Upper lobe of right lung (tissue), 1 donor: Measurements from ENCODE around the gene CPAMD8. TPM values are rescaled to one million over a fixed set of nuclear protein-coding genes. Genes with fewer than 3 reads are reported as not detected.

Source experiments
- ATAC-seq: fragments of 200-7000 bp; cut with Tn5 transposase; one replicate; pipeline ENCODE4 v1.9.1; 2020; ENCODE audit warnings: mild to moderate bottlenecking, moderate library complexity
- DNase-seq: peaks from one replicate; pipeline ENCODE4 v3.0.0-alpha.2; 2020
- H3K27ac ChIP-seq: fragments of 200-600 bp; one replicate; pipeline ENCODE4 v1.8.0; 2022
- H3K27me3 ChIP-seq: fragments of 200-600 bp; one replicate; pipeline ENCODE4 v1.8.0; 2022; ENCODE audit warnings: mild to moderate bottlenecking
- H3K36me3 ChIP-seq: fragments of 200-600 bp; one replicate; pipeline ENCODE4 v1.8.0; 2022
- H3K4me1 ChIP-seq: fragments of 200-600 bp; one replicate; pipeline ENCODE4 v1.8.0; 2022
- H3K4me3 ChIP-seq: fragments of 200-600 bp; one replicate; pipeline ENCODE4 v1.8.0; 2022; ENCODE audit warnings: mild to moderate bottlenecking
- H3K9me3 ChIP-seq: fragments of 200-600 bp; one replicate; pipeline ENCODE4 v1.8.0; 2022
- CTCF ChIP-seq: fragments of 200-600 bp; IDR thresholded peaks from one replicate; pipeline ENCODE4 v1.8.0; 2022; ENCODE audit warnings: antibody characterized with exemption
- intact Hi-C: fragments of 100-400 bp; cut with DNase I; formaldehyde crosslinking; loops from one replicate; pipeline ENCODE4 v1.11.0; 2022
- total RNA-seq: library from RNA; stranded (reverse); fragmentation: NEBNext Ultra II Directional; extraction: Animal tissue kit (Norgen Biotek cat#: 25700); gene quantifications from one replicate; pipeline ENCODE4 v1.2.1, GENCODE V29; 2021
- donor health status: DM: no; HTN: yes; CAD: no; lungs with severe emphysema.

Gene CPAMD8
- total RNA-seq, 1 donor from 2014 or later = 50.9 TPM

GRCh38 chr19:16915135-16915534 is 111.5 kb downstream of the CPAMD8 start:
- H3K36me3 ChIP-seq = no peaks in the 10 kb centered on the region
- no peak for TF ChIP-seq CTCF
- no peaks in the 10 kb centered on the region for H3K27me3 ChIP-seq
- no peak for ATAC-seq
- DNase-seq = peak; percentile 35
- H3K4me3 ChIP-seq = no peak overlapping the region
- no peak overlapping the region for H3K27ac ChIP-seq
- intact Hi-C loops = no loop called here
- H3K4me1 ChIP-seq = no peaks in the 10 kb centered on the region
- peaks cover 4% of the 10 kb centered on the region for H3K9me3 ChIP-seq

- no peak for ATAC-seq
- Histone ChIP-seq H3K4me1 (no peaks in the 10 kb centered on the region), H3K36me3 (no peaks in the 10 kb centered on the region), H3K4me3 (no peak overlapping the region), H3K27ac (no peak overlapping the region), H3K27me3 (no peaks in the 10 kb centered on the region), H3K9me3 (peaks cover 4% of the 10 kb centered on the region)
- DNase-seq = peak; percentile 52
- intact Hi-C loops = no loop called here
- TF ChIP-seq CTCF = no peak
Measured at GRCh38 chr19:16914421-16914820, 112.2 kb downstream of the CPAMD8 start.

DNA sequence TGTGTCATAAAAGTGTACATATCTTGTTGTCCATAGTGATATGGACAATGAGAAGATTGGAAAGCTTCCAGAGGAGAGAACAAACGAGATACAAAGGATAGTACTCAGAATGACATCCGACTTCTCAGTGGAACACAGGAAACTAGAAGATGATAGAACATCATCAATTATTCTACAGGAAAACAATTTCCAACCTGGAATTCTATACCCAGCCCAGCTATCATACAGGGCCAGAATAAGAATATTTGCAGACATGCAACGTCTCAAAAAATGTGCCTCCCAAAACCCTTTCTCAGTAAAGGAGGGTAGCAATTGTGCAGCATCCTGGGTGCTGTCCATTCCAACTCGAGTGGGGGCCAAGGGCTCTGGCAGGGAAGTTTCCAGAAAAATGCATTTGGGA is 113.8 kb downstream of the CPAMD8 start:
- Histone ChIP-seq H3K36me3 (no peaks in the 10 kb centered on the region), H3K27ac (no peak overlapping the region), H3K9me3 (peaks cover 4% of the 10 kb centered on the region), H3K4me1 (no peaks in the 10 kb centered on the region), H3K27me3 (no peaks in the 10 kb centered on the region), H3K4me3 (no peak overlapping the region)
- ATAC-seq = no peak
- intact Hi-C loops = no loop called here
- TF ChIP-seq CTCF = no peak
- DNase-seq = peak; percentile 18

- Histone ChIP-seq H3K27ac (no peak overlapping the region), H3K27me3 (no peaks in the 10 kb centered on the region), H3K4me3 (no peak overlapping the region), H3K4me1 (no peaks in the 10 kb centered on the region), H3K9me3 (peaks cover 4% of the 10 kb centered on the region), H3K36me3 (no peaks in the 10 kb centered on the region)
- no peak for TF ChIP-seq CTCF
- DNase-seq (peak; percentile 28), ATAC-seq (no peak)
- intact Hi-C loops = no loop called here
Measured at GRCh38 chr19:16911046-16911445, 115.6 kb downstream of the CPAMD8 start.

DNA sequence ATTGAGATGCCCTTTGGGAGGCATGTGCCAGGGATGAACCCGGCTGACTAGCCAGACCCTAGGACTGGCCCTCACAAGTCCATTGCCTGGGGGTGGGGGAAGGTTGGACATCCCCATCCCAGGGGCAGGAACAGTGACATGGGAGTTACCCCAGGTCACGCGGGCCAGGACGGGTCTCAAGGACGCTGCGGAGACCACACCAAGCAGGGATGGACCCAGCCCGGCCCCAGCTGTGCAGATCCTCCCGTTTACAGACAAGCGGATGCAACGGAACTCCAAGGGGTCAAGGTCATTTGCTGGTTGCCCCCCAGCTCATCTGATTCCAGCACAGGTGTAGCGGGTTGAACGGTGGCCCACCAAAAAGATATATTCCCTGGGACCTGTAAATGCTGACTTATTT is 117.9 kb downstream of the CPAMD8 start:
- intact Hi-C loops = no loop called here
- DNase-seq (no peak), ATAC-seq (peak; percentile 13)
- Histone ChIP-seq H3K27me3 (no peaks in the 10 kb centered on the region), H3K27ac (no peak overlapping the region), H3K9me3 (no peaks in the 10 kb centered on the region), H3K36me3 (no peaks in the 10 kb centered on the region), H3K4me1 (no peaks in the 10 kb centered on the region), H3K4me3 (no peak overlapping the region)
- TF ChIP-seq CTCF = no peak

DNA sequence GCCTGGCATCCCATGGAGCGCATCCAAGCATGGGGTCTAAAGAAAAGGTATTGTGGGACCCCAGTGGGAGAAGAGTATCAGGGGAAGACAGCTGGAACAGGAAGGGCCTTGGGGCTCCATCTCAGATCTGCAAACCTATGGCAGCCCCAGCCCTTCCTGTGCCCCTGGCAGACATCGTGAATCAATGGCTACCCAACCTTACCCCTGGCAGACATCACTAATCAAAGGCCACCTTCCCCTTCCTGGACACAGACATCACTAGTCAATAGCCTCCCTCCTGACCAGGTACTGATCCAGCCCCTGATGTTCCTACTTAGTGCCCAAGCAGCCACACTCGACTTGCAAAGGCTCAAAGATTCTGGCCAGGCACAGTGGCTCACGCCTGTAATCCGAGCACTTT is 122.0 kb downstream of the CPAMD8 start:
- Histone ChIP-seq H3K9me3 (no peaks in the 10 kb centered on the region), H3K4me3 (no peak overlapping the region), H3K27ac (no peak overlapping the region), H3K27me3 (no peaks in the 10 kb centered on the region), H3K4me1 (no peaks in the 10 kb centered on the region), H3K36me3 (no peaks in the 10 kb centered on the region)
- no peak for TF ChIP-seq CTCF
- DNase-seq (no peak), ATAC-seq (no peak)
- intact Hi-C loops = no loop called here
